NCI-H2171 treated with DMSO at 0.1 percent for 48 hours (cell line): ENCODE measurements around the gene BBS9.
A peak's percentile ranks its signal among the peaks of the same experiment; 100 is the strongest.
"Not testable (repeated sequence)": the region's sequence is repeated elsewhere in the genome, so short reads cannot be mapped to it uniquely, and the experiment has no call there.

Experiments
- DNase-seq: peaks from one replicate; lab custom pipeline; 2025; lab: John Stamatoyannopoulos, UW

Gene BBS9

GRCh38 chr7:33431543-33431942 lies 302.2 kb downstream of the BBS9 start:
- no peak for DNase-seq

DNA sequence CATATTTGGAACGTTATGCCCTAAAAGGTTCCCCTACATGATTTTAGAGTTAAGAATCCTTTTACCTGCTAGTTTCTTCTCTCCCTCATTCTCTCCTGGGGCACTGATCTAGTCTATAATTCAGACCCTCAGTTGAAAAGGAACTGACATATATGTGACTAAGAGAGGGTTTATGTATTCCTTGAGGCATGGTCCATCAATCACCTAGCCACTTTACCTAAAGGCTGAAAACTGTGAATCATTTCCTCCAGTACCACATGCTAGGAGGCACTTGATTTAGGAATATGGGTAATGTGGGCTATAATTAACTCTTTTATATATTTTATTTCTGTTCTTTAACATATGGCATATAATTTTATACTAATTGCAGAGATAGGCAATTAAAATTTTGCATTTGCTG lies 303.5 kb downstream of the BBS9 start:
- no peak for DNase-seq

DNA sequence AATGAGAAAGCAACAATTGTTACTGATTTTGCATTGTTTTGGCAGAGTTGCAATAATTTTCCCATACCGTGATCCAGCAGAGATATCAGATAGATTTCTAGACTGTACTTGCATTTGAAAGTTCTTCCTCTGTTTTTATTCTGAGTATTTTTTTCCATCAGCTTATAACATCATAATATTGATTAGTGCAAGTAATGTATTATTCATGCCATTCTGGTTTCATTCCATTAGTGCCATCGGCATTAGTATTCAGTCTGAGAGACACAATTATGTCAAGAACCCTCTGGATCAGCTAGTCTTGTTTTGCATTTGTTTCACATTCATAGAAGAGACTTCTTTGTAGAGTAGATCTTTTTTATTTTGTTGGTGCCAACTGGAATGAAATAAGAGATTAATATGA lies 304.0 kb downstream of the BBS9 start:
- no peak for DNase-seq

GRCh38 chr7:33444511-33444910 lies 315.1 kb downstream of the BBS9 start:
- DNase-seq: peak; percentile 12

DNA sequence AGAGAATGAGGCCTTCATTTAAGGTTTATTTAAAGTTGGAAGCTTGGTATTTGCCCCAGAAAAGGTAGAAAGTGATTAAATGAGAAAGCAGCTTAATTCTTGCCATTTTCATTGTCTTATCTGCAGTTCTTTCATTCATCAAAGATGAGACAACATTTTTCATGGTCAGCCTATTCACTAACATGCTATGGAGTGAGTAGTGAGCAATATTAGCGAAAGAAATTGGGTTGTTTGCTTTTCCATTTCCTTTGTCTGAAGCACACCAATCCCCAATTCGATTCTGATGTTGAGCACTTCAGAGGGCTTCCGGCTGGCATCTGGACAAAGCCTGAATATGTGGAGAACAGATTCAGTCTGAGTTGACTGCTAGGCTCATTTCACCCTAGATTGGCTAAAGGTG lies 317.2 kb downstream of the BBS9 start:
- DNase-seq: no peak

- DNase-seq: no peak
Observed at GRCh38 chr7:33448035-33448434, 318.7 kb downstream of the BBS9 start.

DNA sequence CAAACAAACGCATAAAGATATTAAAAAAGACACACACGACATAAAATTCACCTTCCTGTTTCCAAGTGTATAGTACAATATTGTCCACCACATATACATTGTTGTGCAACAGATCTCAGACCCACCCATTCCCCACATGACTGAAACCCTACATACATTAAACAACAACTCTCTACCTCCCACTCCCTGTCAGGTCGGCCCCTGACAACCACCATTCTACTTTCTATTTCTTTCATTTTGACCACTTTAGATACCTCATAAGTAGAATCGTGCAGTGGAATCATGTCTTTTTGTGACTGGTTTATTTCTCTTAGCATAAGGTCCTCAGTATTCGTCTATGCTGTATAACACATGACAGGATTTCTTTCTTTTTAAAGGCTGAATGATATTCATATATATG lies 320.5 kb downstream of the BBS9 start:
- no peak for DNase-seq

- DNase-seq: peak; percentile 12
Observed at GRCh38 chr7:33452805-33453502, 323.6 kb downstream of the BBS9 start.

DNA sequence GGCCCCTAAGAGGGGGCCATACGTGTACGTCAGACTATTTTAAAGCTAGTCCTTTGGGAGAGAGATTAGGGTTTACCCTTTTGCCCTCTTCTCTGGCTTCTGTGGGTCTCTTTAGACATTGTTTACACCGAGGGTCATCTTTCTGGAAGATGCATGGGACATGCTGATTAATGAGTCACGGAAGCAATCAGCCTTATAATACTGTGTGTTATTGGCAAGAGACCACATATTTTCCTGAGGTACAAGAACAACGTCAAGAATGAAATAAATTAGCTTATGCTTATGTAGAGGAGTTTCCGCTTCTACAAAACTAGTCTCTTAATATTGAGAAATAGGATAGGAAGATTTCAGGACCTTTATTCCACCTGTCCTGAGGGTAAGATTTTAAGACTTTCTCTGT lies 327.7 kb downstream of the BBS9 start:
- no peak for DNase-seq

GRCh38 chr7:33458581-33458980 lies 329.2 kb downstream of the BBS9 start:
- DNase-seq: no peak

DNA sequence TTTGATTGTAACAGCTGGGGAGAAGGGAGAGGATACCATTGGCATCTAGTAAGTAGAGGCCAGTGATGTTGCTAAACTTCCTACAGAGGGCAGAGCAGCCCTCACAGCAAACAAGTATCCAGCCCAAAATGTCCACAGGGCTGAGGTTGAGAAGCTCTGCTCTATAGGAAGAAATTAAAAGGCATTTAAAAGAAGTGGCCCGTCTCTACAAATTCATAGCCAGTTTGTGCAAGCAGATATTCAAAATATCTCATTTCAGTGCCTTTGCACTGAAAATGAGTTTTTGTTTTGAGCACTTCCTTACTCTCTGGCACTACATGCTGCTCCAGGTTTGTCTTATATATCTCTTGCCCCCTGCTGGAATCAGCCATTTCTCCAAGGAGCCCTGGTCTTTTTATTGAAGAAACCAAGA lies 330.0 kb downstream of the BBS9 start:
- DNase-seq: peak; percentile 43

- no peak for DNase-seq
Observed at GRCh38 chr7:33463131-33463530, 333.8 kb downstream of the BBS9 start.

- no peak for DNase-seq
Observed at GRCh38 chr7:33466203-33466602, 336.8 kb downstream of the BBS9 start.

DNA sequence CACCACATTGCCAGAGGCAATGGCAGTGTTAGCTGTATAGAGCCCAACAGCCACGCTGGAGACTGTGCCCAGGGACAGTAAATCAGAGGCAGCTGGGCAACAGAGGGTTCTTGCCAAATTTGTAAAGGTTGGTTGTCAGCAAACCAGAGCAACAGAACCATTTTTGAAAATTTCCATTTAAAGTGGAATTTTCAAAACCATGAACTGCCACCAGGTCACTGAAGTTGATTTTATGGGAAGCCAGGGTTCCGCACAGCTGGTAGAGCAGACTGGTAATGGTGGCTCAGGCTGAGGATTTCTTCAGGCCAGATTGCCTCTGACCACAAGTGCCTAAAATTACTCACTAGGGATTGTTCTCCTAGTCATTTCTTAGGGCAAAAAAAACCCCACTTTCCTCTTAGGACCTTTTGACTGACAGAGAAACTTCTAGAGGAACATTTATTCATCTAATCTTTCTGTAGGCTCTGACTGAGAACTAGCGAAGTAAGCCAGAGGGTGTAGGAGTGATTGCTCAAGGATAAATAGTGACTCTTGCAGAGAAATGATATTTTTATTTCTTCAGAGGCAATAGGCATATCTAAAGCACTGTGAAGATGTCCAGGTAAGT lies 342.4 kb downstream of the BBS9 start:
- DNase-seq: no peak

DNA sequence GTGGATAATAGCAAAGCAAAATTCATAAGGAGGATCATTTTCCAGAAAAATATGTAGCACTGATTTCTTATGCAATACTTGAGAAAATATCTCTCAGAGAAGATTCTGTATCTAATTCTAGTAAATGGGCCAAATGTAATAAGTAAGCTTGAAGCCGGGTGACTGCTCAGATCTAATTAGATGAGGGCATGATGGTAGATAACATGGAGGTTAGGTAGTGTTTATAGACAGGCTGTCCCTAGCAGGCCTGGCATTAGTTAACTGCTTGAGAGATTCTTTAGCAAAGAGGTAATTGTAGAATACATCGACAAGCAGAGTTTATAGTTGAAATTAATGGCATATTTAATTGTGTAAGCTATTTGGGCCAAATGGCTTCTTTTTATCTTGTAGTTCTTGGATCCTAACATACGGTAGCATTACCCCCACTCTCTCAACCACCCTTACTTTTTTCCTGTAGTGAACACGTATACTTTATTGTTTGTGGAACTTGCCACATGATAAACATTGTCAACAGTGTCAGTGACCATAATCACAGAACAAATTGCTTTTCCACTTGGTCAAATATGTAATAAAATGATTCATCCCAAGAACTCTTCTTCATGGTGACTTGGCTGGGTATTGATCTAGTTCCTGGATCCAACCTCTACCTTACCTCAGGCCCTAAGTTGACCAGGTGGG lies 343.1 kb downstream of the BBS9 start:
- no peak for DNase-seq

DNA sequence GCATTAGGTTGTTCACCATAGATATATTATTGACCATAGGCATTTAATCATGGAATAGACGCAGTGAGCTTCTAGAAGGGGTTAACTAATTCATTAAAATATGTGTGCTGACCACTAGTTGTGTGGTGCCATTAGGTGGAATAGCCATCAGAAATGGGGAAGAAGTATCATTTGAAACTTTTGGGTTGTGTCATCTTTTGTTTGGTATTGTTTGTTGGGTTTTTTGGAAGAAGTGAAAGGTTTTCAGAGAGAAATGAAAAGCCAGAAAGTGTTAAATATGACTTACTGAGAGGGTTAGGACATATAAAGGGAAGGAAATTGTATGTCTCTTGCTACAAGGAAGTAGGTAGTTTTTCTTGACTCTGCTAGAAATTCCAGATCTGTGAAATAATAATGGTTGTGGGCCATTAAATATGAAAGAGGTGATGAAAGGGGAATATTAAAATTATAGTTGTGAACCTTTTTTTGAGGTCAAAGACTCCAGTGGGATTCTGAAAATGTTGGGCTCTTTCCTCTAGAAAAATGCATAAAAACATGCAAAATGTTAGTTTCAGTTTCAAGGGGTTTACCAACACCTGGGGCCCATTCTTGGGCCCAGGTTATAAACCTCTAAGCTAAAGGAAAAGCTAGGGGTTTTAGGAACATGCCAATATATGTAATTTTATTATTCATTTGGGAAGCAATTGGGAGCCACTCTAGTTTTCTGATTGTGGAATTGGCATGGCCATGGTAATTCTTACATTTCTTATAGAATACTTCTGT lies 348.5 kb downstream of the BBS9 start:
- no peak for DNase-seq

DNA sequence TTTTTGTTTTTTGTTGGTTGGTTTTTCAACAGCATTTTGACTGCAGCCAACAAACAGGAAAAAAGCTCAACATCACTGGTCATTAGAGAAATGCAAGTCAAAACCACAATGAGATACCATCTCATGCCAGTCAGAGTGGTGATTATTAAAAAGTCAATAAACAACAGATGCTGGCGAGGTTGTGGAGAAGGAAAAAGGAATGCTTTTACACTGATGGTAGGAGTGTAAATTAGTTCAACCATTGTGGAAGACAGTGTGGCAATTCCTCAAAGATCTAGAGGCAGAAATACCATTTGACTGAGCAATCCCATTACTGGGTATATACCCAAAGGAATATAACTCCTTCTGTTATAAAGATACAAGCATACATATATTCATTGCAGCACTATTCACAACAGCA lies 355.1 kb downstream of the BBS9 start:
- not testable (repeated sequence) for DNase-seq

DNA sequence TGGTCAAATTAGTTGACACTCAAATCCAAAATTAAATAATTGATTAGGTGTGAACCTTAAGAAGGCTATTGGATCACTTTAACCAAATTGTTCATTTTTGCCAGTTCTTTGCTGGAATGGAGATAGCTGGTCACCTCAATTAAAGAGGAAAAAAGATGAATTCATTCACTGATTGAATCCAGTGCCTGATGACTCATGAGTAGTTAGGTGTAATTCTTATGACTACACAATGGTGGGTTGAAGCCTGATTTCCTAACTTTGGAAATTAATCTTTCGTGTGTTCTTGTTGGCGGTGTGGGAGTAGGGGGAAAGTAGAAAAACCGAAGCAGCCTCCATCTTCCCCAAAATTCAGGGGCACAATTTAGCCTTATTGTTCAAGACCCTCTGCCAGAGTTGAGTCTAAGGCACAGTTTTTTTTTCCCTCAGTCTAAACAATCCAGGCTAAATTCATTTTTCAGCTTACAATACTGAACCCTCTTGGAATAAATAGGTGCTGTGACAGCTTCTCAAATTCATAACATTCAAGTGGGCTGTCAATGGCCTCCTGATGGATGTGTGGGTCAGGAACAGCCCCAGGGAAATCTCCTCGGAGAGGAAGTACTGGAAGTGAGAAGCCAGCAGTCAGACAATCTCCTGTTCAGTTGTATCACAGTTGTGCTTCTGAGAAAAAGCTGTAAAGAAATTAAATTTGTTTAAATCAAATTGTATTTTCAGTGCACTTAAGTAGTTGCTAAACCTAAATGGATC lies 356.6 kb downstream of the BBS9 start:
- peak; percentile 5 for DNase-seq

DNA sequence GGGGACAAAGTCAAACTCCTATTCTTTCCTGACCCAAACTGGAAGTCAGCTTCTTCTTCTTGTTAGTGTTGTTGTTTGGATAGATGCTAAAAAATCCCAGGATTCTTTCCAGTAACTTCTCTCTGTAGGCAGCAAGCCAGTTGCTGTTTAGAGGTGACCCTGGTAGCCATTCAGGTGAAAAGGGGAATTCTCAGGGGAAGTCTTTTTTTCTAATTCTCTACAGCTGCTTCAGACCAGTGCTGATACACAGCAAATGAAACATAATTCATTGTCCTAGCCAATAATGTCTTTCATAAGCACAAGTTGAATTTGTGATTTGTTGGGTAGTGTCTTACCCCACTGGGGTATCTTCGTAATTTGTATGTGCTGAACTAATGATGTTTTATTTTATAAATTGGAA lies 357.3 kb downstream of the BBS9 start:
- DNase-seq: peak; percentile 64

- DNase-seq: no peak
Observed at GRCh38 chr7:33487998-33488682, 358.8 kb downstream of the BBS9 start.

- DNase-seq: no peak
Observed at GRCh38 chr7:33494474-33494873, 365.1 kb downstream of the BBS9 start.
